GM23248 (cell line): Measurements from ENCODE around the gene NAV2.

Experiments
- EZH2 ChIP-seq: fragments of 200-600 bp; sonication (generic); IDR thresholded peaks from 2 replicates; pipeline ENCODE4 v1.6.1; 2018; ENCODE audit warnings: antibody characterized with exemption, mild to moderate bottlenecking; ENCODE audit not compliant: insufficient read depth, poor library complexity, severe bottlenecking
- EZH2phosphoT487 ChIP-seq: fragments of 200-600 bp; sonication (generic); IDR thresholded peaks from 2 replicates; pipeline ENCODE4 v1.6.1; 2018; ENCODE audit warnings: antibody characterized with exemption, moderate library complexity, mild to moderate bottlenecking, low read depth; ENCODE audit not compliant: insufficient read depth

GRCh38 chr11:19703211-19703610 lies 9.4 kb upstream of the NAV2 start:
- TF ChIP-seq EZH2: no peak
- no peak for TF ChIP-seq EZH2phosphoT487
